MCF 10A (cell line): ENCODE data around the gene HHIP. TPM values are rescaled to one million over a fixed set of nuclear protein-coding genes. Genes with fewer than 3 reads are reported as not detected.

Source experiments
- BruUV-seq: library from RNA; stranded (reverse); fragments of 400-500 nt; replicated peaks from 2 replicates; lab custom pipeline; 2021; lab: Mats Ljungman, UMichigan
- CTCF ChIA-PET: fragments of 300-600 bp; sonication (Branson Sonifier 250); formaldehyde crosslinking; extraction: SDS; loops from one replicate; lab custom pipeline; 2021; ENCODE audit warnings: antibody characterized with exemption, inconsistent platforms; lab: Yijun Ruan, JAX
- POLR2A ChIA-PET: fragments of 300-600, 350-650 bp; sonication (Branson Sonifier 250); formaldehyde crosslinking; extraction: SDS; loops from one replicate; lab custom pipeline; 2020; ENCODE audit warnings: antibody characterized with exemption, inconsistent platforms; lab: Yijun Ruan, JAX
- DNase-seq: peaks from one replicate; pipeline ENCODE4 v3.0.0-alpha.2; 2018; ENCODE audit not compliant: unreplicated experiment
- H3K27ac Mint-ChIP-seq: one replicate; pipeline ENCODE4 v1.8.0; 2022; ENCODE audit warnings: mild to moderate bottlenecking, low read depth, mixed read lengths; ENCODE audit not compliant: unreplicated experiment
- H3K27me3 Mint-ChIP-seq: one replicate; pipeline ENCODE4 v1.8.0; 2022; ENCODE audit warnings: mixed read lengths; ENCODE audit not compliant: insufficient read depth, unreplicated experiment
- H3K36me3 Mint-ChIP-seq: one replicate; pipeline ENCODE4 v1.8.0; 2022; ENCODE audit warnings: mild to moderate bottlenecking, moderate library complexity, mixed read lengths; ENCODE audit not compliant: insufficient read depth, unreplicated experiment
- H3K4me1 Mint-ChIP-seq: one replicate; pipeline ENCODE4 v1.8.0; 2022; ENCODE audit warnings: mixed read lengths; ENCODE audit not compliant: insufficient read depth, unreplicated experiment
- H3K4me3 Mint-ChIP-seq: one replicate; pipeline ENCODE4 v1.8.0; 2022; ENCODE audit warnings: mild to moderate bottlenecking, moderate library complexity, mixed read lengths; ENCODE audit not compliant: unreplicated experiment
- H3K9me3 Mint-ChIP-seq: one replicate; pipeline ENCODE4 v1.8.0; 2022; ENCODE audit warnings: mixed read lengths; ENCODE audit not compliant: unreplicated experiment
- intact Hi-C: fragments of 100-400 bp; cut with micrococcal nuclease; formaldehyde crosslinking; loops from 2 replicates; pipeline ENCODE4 v1.14.1; 2022
- total RNA-seq: library from RNA; stranded (reverse); gene quantifications from 2 replicates; pipeline ENCODE4 v1.2.3, GENCODE V29; 2022
- TF ChIP-seq, protein P1 (sequence below): fragments of 200-600 bp; IDR thresholded peaks from one replicate; pipeline ENCODE4 v1.8.0; 2022; ENCODE audit warnings: antibody characterized with exemption, mild to moderate bottlenecking; ENCODE audit not compliant: unreplicated experiment

HHIP gene
- total RNA-seq, 1 experiment from 2014 or later: 0.12 TPM

DNA sequence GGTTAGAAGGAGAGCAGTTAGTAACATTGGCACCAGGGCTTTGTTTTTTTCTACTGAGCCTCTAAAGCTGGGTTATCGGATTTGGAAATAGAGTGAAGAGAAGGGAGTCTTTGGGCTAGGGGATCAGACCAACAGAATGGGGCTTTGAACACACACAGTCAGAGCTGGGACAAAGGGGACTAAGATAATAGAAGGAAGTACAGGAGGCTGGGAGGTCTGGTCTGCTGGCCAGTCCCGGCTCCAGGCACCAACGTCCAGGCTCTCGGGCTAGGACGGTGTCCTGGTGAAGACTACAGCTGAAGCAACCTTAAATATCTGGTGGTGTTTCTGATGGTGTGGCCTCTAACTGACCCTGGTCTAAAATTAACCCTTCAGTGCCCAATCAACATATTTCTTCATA lies 57.5 kb downstream of the HHIP start:
- BruUV-seq: no TSS peak
- H3K4me3 Mint-ChIP-seq: no peak overlapping the region
- CTCF ChIA-PET: interaction anchor here (0.7 kb wide), 1 partner anchor 330 kb away, joined by 3 read pairs; no protein-coding TSS in a partner anchor
- H3K27ac Mint-ChIP-seq: no peak overlapping the region
- intact Hi-C loops: no loop called here
- POLR2A ChIA-PET: no interaction called here
- TF ChIP-seq, protein P1, sequence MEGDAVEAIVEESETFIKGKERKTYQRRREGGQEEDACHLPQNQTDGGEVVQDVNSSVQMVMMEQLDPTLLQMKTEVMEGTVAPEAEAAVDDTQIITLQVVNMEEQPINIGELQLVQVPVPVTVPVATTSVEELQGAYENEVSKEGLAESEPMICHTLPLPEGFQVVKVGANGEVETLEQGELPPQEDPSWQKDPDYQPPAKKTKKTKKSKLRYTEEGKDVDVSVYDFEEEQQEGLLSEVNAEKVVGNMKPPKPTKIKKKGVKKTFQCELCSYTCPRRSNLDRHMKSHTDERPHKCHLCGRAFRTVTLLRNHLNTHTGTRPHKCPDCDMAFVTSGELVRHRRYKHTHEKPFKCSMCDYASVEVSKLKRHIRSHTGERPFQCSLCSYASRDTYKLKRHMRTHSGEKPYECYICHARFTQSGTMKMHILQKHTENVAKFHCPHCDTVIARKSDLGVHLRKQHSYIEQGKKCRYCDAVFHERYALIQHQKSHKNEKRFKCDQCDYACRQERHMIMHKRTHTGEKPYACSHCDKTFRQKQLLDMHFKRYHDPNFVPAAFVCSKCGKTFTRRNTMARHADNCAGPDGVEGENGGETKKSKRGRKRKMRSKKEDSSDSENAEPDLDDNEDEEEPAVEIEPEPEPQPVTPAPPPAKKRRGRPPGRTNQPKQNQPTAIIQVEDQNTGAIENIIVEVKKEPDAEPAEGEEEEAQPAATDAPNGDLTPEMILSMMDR: no peak
- H3K27me3 Mint-ChIP-seq: no peaks in the 10 kb centered on the region
- no peaks in the 10 kb centered on the region for H3K9me3 Mint-ChIP-seq
- H3K36me3 Mint-ChIP-seq: no peaks in the 10 kb centered on the region
- peaks cover 14% of the 10 kb centered on the region for H3K4me1 Mint-ChIP-seq
- DNase-seq: no peak

DNA sequence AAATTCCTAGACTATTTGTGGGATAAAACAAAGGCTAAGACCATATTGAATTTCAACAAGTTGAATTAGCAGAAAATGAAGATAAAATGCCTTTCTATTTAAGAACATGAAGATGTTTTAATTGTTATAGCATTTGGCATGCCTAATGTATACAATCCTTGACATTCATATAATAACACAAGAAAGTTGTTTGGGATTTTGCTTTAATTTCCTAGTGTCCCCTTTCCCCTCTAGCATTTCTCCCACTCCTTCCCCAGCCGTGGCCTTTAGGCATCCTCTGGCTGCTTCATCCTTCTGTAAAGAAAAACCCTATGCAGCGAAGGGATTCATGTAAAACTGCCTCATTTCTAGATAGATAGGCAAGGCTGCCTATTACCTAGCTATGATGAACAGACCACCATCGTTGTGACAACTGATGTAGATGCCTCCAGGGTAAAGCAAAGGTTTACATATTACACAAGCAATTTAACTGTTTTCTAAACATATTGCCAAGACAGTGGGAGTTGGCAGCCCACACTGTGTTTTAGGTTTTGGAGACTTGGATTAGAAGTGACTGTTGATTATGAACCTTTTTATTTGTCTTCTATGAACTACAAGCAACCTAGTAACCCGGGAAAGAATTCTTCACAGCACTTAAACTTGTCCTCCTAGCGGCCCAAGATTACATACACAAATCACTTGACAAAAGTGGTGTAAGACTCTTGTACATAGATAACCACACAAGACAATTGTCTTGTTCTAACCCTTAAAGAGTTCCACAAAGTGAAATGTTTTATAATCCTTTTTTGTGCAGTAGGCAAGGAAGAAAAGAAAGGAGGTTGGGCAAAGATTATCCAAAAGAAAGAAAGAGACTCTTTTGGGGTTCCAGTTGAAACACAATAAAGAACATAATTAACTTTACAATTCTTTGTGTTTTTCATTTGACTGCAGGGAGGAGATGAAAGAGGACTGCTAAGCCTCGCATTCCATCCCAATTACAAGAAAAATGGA lies 59.9 kb downstream of the HHIP start:
- H3K27ac Mint-ChIP-seq: no peak overlapping the region
- no TSS peak for BruUV-seq
- no peaks in the 10 kb centered on the region for H3K9me3 Mint-ChIP-seq
- ChIA-PET POLR2A (no interaction called here), CTCF (no interaction called here)
- H3K4me3 Mint-ChIP-seq: no peak overlapping the region
- peaks cover 19% of the 10 kb centered on the region for H3K4me1 Mint-ChIP-seq
- intact Hi-C loops: no loop called here
- TF ChIP-seq, protein P1: no peak
- peak; percentile 15 for DNase-seq
- no peaks in the 10 kb centered on the region for H3K27me3 Mint-ChIP-seq
- H3K36me3 Mint-ChIP-seq: no peaks in the 10 kb centered on the region

DNA sequence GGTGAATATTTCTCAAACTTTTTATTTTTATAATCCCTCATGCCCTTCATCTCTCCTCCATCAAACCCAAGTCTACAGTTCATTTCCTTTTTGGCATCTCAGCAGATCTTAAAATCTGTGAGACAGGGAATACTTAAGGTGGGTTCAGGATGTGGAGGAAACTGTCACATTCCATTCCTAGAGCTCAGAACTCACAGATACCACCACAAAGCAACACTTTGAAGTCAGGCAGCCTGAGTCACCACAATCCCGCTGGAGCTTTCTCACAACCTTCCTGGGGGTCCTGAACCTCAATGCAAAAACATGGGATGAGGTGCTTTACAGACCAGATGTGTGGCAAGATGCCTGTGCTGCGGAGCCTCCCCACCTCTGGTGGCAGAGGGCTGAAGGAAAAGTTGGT lies 63.2 kb downstream of the HHIP start:
- Mint-ChIP-seq H3K4me1 (peaks cover 14% of the 10 kb centered on the region), H3K36me3 (no peaks in the 10 kb centered on the region), H3K27ac (no peak overlapping the region), H3K9me3 (no peaks in the 10 kb centered on the region), H3K4me3 (no peak overlapping the region), H3K27me3 (no peaks in the 10 kb centered on the region)
- DNase-seq: peak; percentile 35
- intact Hi-C loops: no loop called here
- POLR2A ChIA-PET: no interaction called here
- CTCF ChIA-PET: no interaction called here
- BruUV-seq: no TSS peak
- TF ChIP-seq, protein P1: no peak

DNA sequence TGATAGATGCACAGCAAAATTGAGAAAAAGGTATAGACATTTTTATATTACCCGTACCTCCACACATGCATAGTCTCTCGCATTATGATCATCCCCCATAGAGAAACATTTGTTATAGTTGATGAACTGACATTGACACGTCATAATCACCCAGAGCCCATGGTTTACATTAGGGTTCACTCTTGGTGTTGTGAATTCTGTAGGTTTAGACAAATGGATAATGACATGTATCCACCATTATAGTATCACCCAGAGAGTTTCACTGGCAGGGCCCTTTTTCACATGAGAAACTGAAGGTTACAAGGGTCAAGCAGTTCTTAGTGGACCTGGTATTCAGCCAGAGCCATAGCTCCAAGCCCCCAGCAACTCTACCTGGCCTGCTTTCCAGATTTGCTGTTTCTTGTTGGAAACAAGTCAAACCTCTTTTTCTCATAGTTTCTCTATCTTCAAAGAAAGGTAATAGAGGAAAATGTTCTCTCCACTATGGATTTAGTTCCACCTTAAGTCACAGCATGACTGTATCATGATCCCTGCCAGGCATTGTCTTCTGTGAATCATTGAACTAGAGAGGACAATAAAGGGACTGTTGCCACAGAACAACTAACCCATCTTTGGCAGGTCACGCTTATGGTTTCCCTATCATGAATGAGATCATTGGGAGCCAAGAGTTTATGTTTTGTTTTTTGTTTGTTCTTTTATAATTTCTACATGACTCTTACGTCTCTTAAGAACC lies 64.0 kb downstream of the HHIP start:
- H3K27ac Mint-ChIP-seq: no peak overlapping the region
- no peaks in the 10 kb centered on the region for H3K36me3 Mint-ChIP-seq
- TF ChIP-seq, protein P1: no peak
- no peaks in the 10 kb centered on the region for H3K9me3 Mint-ChIP-seq
- H3K27me3 Mint-ChIP-seq: no peaks in the 10 kb centered on the region
- ChIA-PET CTCF (no interaction called here), POLR2A (interaction anchor here (0.7 kb wide), 1 partner anchor 540 kb away, joined by 3 read pairs; no protein-coding TSS in a partner anchor)
- peak; percentile 82 for DNase-seq
- no TSS peak for BruUV-seq
- H3K4me3 Mint-ChIP-seq: no peak overlapping the region
- intact Hi-C loops: no loop called here
- peaks cover 14% of the 10 kb centered on the region for H3K4me1 Mint-ChIP-seq
